Right lobe of liver (tissue), 6 donors: Measurements from ENCODE around the gene FOXD1. TPM values are rescaled to one million over a fixed set of nuclear protein-coding genes. Genes with fewer than 3 reads are reported as not detected.

Experiments used
- ATAC-seq, 4 donors: fragments of 200-7000 bp; cut with Tn5 transposase; one replicate each; pipeline ENCODE4 v1.9.1; 2020; ENCODE audit warnings: mild to moderate bottlenecking in 4 of 4, moderate library complexity in 4 of 4
- DNase-seq, 3 donors: peaks; one replicate each; pipeline ENCODE4 v3.0.0-alpha.2; 2020
- H3K27ac ChIP-seq, 3 donors: fragments of 200-600 bp; one replicate each; pipeline ENCODE4 v1.8.0; 2022
- H3K27me3 ChIP-seq, 2 donors: fragments of 200-600 bp; one replicate each; pipeline ENCODE4 v1.8.0; 2022
- H3K36me3 ChIP-seq, 4 donors: fragments of 200-600 bp; sonication (generic) in 1 of 4; one replicate each; pipeline versions ENCODE4 v1.5.1 to v1.8.0; 2017 to 2022; ENCODE audit warnings: control low read depth in 1 of 4
- H3K4me1 ChIP-seq, 4 donors: fragments of 200-600 bp; sonication (generic) in 1 of 4; one replicate each; pipeline versions ENCODE4 v1.5.1 to v1.8.0; 2017 to 2022; ENCODE audit warnings: control low read depth in 1 of 4
- H3K4me3 ChIP-seq, 3 donors: fragments of 200-600 bp; one replicate each; pipeline ENCODE4 v1.8.0; 2022
- H3K9me3 ChIP-seq, 4 donors: fragments of 200-600 bp; sonication (generic) in 1 of 4; one replicate each; pipeline versions ENCODE4 v1.5.1 to v1.8.0; 2017 to 2022; ENCODE audit warnings: control low read depth in 1 of 4
- POLR2A ChIP-seq: fragments of 450-650 bp; IDR thresholded peaks from one replicate; pipeline ENCODE4 v1.6.1; 2017; ENCODE audit warnings: antibody characterized with exemption, mild to moderate bottlenecking
- WGBS: methylation state at CpG from one replicate; pipeline ENCODE4 v1.1.6; 2018; ENCODE audit warnings: low coverage, low lambda C conversion rate; ENCODE audit not compliant: insufficient coverage; ENCODE audit errors: missing lambda C conversion rate; 5-methylcytosine and 5-hydroxymethylcytosine counted together
- intact Hi-C, 2 donors: fragments of 100-400 bp; cut with DNase I; formaldehyde crosslinking; loops; one replicate each; pipeline versions ENCODE4 v1.11.2 to v1.14.1; 2022
- total RNA-seq, 6 experiments: library from RNA; depleted of rRNA in 2 of 6; stranded (reverse); fragments of >200 nt in 2 of 6; fragmentation: NEBNext Ultra II Directional in 3 of 6; extraction: Animal tissue kit (Norgen Biotek cat#: 25700) in 3 of 6; gene quantifications; one replicate each; pipeline versions ENCODE4 v1.1.0 to v1.2.4, GENCODE V29; 2016 to 2023
- TF ChIP-seq, protein P1 (sequence below), 4 donors: fragments of 200-600 bp in 3 of 4; fragments of 450-650 bp in 1 of 4; IDR thresholded peaks; one replicate each; pipeline versions ENCODE4 v1.5.1 to v1.8.0; 2016 to 2022; ENCODE audit warnings: antibody characterized with exemption in 4 of 4, mild to moderate bottlenecking in 2 of 4
- donor health status: DM: no; HTN: yes; CAD: no.
- donor health status: DM: no; HTN: no; CAD: no.
- donor health status: DM: no; HTN: no; CAD: no.
- donor health status: DM: no; HTN: yes; CAD: no.
- donor health status: DM: no; HTN: yes; CAD: no.

Gene FOXD1
- total RNA-seq, 6 experiments from 2014 or later, result not detected

DNA sequence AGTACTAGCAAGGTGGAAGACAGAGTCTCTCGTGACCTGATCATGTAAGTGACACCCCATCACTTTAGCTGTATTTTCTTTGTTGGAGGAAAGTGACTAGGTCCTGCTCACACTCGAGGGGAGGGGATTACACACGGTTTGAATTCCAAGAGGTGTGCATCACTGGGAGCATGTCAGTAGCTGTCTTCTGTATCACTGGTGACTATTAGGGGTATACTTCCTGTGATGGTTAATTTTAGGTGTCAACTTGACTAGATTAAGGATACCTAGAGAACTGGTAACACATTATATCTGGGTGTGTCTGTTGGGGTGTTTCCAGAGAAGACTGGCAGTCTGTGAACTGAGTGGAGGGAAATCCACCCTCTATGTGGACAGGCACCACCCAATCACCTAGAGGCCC lies 22.5 kb downstream of the FOXD1 start:
- no peak for DNase-seq
- H3K4me3 ChIP-seq, result no peak overlapping the region
- TF ChIP-seq POLR2A, result no peak
- TF ChIP-seq, protein P1, sequence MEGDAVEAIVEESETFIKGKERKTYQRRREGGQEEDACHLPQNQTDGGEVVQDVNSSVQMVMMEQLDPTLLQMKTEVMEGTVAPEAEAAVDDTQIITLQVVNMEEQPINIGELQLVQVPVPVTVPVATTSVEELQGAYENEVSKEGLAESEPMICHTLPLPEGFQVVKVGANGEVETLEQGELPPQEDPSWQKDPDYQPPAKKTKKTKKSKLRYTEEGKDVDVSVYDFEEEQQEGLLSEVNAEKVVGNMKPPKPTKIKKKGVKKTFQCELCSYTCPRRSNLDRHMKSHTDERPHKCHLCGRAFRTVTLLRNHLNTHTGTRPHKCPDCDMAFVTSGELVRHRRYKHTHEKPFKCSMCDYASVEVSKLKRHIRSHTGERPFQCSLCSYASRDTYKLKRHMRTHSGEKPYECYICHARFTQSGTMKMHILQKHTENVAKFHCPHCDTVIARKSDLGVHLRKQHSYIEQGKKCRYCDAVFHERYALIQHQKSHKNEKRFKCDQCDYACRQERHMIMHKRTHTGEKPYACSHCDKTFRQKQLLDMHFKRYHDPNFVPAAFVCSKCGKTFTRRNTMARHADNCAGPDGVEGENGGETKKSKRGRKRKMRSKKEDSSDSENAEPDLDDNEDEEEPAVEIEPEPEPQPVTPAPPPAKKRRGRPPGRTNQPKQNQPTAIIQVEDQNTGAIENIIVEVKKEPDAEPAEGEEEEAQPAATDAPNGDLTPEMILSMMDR (IDR thresholded peaks at IDR 0.05), result no peak
- ATAC-seq, result no peak
- no peak overlapping the region for H3K27ac ChIP-seq
- intact Hi-C loops, result no loop called here
- no peaks in the 10 kb centered on the region for H3K36me3 ChIP-seq
- WGBS, result 28% methylated on average over 3 of the region's 3 CpGs
- no peaks in the 10 kb centered on the region for H3K9me3 ChIP-seq
- H3K27me3 ChIP-seq, result peaks cover 6 to 11% of the 10 kb centered on the region in 2 donors
- H3K4me1 ChIP-seq, result no peaks in the 10 kb centered on the region

DNA sequence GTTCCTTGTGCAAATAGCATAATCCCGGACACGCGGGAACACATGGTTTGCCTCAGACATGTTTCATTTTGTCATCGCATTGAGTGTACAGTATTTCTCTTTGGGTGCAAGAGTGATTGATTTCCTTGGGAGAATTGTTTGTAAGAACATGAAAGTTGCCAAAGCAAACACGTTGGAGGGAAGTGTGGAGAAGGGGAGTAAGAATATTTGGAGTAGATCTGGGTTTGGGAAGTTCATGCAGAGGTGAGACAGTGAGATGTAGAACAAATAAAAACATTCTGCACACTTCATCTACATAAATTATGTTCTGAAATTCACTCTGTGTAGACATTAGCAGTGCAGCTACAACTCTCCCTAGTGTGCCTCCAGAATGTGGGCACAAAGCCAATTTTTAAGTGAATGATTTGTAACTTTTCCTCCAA lies 24.0 kb downstream of the FOXD1 start:
- no peak for DNase-seq
- Histone ChIP-seq H3K27me3 (peaks cover 14 to 23% of the 10 kb centered on the region in 2 donors), H3K4me3 (no peak overlapping the region), H3K27ac (no peak overlapping the region), H3K4me1 (peaks cover 0 to 5% (median 0%) of the 10 kb centered on the region in 4 donors), H3K36me3 (no peaks in the 10 kb centered on the region), H3K9me3 (no peaks in the 10 kb centered on the region)
- no peak for TF ChIP-seq POLR2A
- TF ChIP-seq, protein P1 (IDR thresholded peaks at IDR 0.05), result no peak
- WGBS, result 65% methylated on average over 5 of the region's 5 CpGs
- no peak for ATAC-seq
- intact Hi-C loops, result no loop called here

DNA sequence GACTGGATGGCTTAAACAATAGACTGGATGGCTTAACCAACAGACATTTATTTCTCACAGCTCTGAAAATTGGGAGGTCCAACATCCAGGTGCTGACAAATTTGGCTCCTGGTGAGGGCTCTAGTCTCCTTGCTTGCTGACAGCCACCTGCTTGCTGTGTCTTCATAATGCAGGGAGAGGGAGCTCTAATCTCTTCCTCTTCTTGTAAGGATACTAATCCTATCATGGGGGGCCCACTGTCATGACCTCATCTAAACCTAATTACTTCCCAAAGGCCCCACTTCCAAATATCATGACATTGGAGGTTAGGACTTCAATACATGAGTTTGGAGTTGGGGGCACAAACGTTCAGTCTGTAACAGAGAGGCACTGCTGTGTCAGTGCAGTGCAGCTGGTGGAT lies 26.4 kb downstream of the FOXD1 start:
- Histone ChIP-seq H3K36me3 (no peaks in the 10 kb centered on the region), H3K27ac (no peak overlapping the region), H3K4me1 (peaks cover 0 to 9% (median 0%) of the 10 kb centered on the region in 4 donors), H3K27me3 (peaks cover 14 to 36% of the 10 kb centered on the region in 2 donors), H3K4me3 (no peak overlapping the region), H3K9me3 (no peaks in the 10 kb centered on the region)
- no peak for ATAC-seq
- WGBS, result 67% methylated on average over 1 of the region's 1 CpG
- intact Hi-C loops, result no loop called here
- DNase-seq, result no peak
- TF ChIP-seq, protein P1 (IDR thresholded peaks at IDR 0.05), result no peak
- no peak for TF ChIP-seq POLR2A

DNA sequence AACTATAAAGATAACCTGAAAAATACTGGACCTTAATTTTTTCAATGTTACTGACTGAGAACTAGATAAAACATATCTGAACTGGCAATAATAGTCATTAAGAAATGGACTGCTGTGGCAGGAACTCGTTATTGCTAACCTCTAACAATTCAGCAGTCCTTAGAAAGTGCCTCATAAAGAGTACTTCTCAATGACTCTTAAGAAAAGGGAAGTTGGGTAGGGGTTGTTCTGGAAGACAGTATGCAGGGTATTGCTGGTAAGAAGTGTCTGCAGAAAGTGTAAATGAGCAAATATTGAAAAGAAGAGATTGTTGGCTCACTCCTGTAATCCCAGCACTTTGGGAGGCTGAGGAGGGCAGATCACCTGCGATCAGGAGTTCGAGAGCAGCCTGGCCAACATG lies 27.9 kb downstream of the FOXD1 start:
- H3K27me3 ChIP-seq, result peaks cover 14 to 36% of the 10 kb centered on the region in 2 donors
- 55% methylated on average over 3 of the region's 3 CpGs for WGBS
- H3K4me1 ChIP-seq, result peaks cover 0 to 9% (median 0%) of the 10 kb centered on the region in 4 donors
- H3K27ac ChIP-seq, result no peak overlapping the region
- no peaks in the 10 kb centered on the region for H3K9me3 ChIP-seq
- ATAC-seq (no peak), DNase-seq (no peak)
- intact Hi-C loops, result no loop called here
- H3K36me3 ChIP-seq, result no peaks in the 10 kb centered on the region
- no peak for TF ChIP-seq POLR2A
- TF ChIP-seq, protein P1 (IDR thresholded peaks at IDR 0.05), result no peak
- no peak overlapping the region for H3K4me3 ChIP-seq
